22Rv1 (cell line): ENCODE data around the gene LENEP.

ENCODE experiments used
- CTCF ChIP-seq: fragments of 450-650 bp; IDR thresholded peaks from 2 replicates; pipeline ENCODE4 v1.5.1; 2017; ENCODE audit warnings: mild to moderate bottlenecking
- ZFX ChIP-seq: fragments of 450-650 bp; IDR thresholded peaks from 2 replicates; pipeline ENCODE4 v1.6.1; 2017; ENCODE audit warnings: antibody characterized with exemption, borderline replicate concordance

DNA sequence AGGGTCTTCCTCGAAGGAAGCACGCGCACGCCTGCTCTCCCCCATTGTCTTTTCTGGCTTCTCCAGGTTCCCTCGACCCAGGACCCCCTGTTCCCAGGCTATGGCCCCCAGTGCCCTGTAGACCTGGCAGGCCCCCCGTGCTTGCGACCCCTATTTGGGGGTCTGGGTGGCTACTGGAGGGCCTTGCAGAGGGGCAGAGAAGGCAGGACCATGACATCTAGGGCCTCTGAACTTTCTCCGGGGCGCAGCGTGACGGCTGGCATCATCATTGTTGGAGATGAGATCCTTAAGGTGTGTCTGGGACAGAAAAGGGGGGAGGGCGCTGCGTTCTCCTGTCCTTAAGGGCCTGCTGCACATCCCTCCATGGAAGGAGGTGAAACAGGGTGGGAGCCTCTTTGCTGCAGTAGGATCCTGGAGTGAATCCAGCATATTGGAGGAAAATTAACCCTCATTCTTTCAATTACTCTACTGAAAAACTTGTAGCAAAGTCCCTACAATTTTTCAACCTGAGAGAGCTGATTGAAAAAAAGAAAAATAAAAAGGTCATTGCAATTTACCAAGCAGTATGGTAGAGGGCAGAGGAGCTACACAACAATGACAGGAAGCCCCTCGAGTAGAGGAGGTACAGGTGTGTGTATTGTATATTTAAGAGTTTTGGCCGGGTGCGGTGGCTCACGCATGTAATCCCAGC lies 9.5 kb upstream of the LENEP start:
- TF ChIP-seq CTCF: no peak
- TF ChIP-seq ZFX: no peak
